ENCODE measurements around the gene CCDC51.

CCDC51 gene

GRCh38 chr3:48432411-48433371, 7.2 kb downstream of the CCDC51 start:
- Histone ChIP-seq H3K36me3 (ENCODE audit: control insufficient read depth, insufficient read depth, low read length) (peaks cover 32% of the 10 kb centered on the region), H3K4me1 (ENCODE audit: control insufficient read depth, insufficient read depth, low read length) (peaks cover 29% of the 10 kb centered on the region), H3K4me3 (ENCODE audit: low read depth, low read length) (no peak overlapping the region), H3K9me3 (ENCODE audit: control insufficient read depth, insufficient read depth, low read depth, low read length) (no peaks in the 10 kb centered on the region), H3K9ac (ENCODE audit: low read length) (no peak overlapping the region), H3K27ac (ENCODE audit: low read depth, low read length) (peak overlapping the region; percentile 4; the same call in 1 of the 2 replicates), H3K27me3 (ENCODE audit: control insufficient read depth, insufficient read depth, low read length) (no peaks in the 10 kb centered on the region)

- Histone ChIP-seq H3K9ac (ENCODE audit: low read length) (no peak overlapping the region), H3K4me1 (ENCODE audit: control insufficient read depth, insufficient read depth, low read length) (peaks cover 36% of the 10 kb centered on the region), H3K36me3 (ENCODE audit: control insufficient read depth, insufficient read depth, low read length) (peaks cover 32% of the 10 kb centered on the region), H3K4me3 (ENCODE audit: low read depth, low read length) (no peak overlapping the region), H3K9me3 (ENCODE audit: control insufficient read depth, insufficient read depth, low read depth, low read length) (no peaks in the 10 kb centered on the region), H3K27ac (ENCODE audit: low read depth, low read length) (no peak overlapping the region), H3K27me3 (ENCODE audit: control insufficient read depth, insufficient read depth, low read length) (no peaks in the 10 kb centered on the region)
Observed at GRCh38 chr3:48431224-48432029, 8.5 kb downstream of the CCDC51 start.

- Histone ChIP-seq H3K27me3 (ENCODE audit: control insufficient read depth, insufficient read depth, low read length) (no peaks in the 10 kb centered on the region), H3K36me3 (ENCODE audit: control insufficient read depth, insufficient read depth, low read length) (peaks cover 34% of the 10 kb centered on the region), H3K4me3 (ENCODE audit: low read depth, low read length) (peak overlapping the region; percentile 94; the same call in 1 of the 2 replicates), H3K27ac (ENCODE audit: low read depth, low read length) (no peak overlapping the region), H3K4me1 (ENCODE audit: control insufficient read depth, insufficient read depth, low read length) (peaks cover 40% of the 10 kb centered on the region), H3K9ac (ENCODE audit: low read length) (peak overlapping the region; percentile 88), H3K9me3 (ENCODE audit: control insufficient read depth, insufficient read depth, low read depth, low read length) (no peaks in the 10 kb centered on the region)
Observed at GRCh38 chr3:48430708-48431101, 9.2 kb downstream of the CCDC51 start.

GRCh38 chr3:48429960-48430707, 9.8 kb downstream of the CCDC51 start, which contains the start of gene PLXNB1:
Gene PLXNB1, minus strand, starts transcription at chr3:48430086. Its CDS starts 5,475 bp downstream, at chr3:48424611.
- peak within 1 kb of the TSS; percentile 62 for H3K27ac ChIP-seq (ENCODE audit: low read depth, low read length)
- H3K4me1 ChIP-seq (ENCODE audit: control insufficient read depth, insufficient read depth, low read length), result peaks cover 45% of the 10 kb centered on the region

GRCh38 chr3:48429317-48429959, 10.5 kb downstream of the CCDC51 start:
- peak overlapping the region; percentile 94 for H3K4me3 ChIP-seq (ENCODE audit: low read depth, low read length)
- no peaks in the 10 kb centered on the region for H3K27me3 ChIP-seq (ENCODE audit: control insufficient read depth, insufficient read depth, low read length)
- no peaks in the 10 kb centered on the region for H3K9me3 ChIP-seq (ENCODE audit: control insufficient read depth, insufficient read depth, low read depth, low read length)
- H3K4me1 ChIP-seq (ENCODE audit: control insufficient read depth, insufficient read depth, low read length), result peaks cover 51% of the 10 kb centered on the region
- H3K9ac ChIP-seq (ENCODE audit: low read length), result peak overlapping the region; percentile 88
- H3K27ac ChIP-seq (ENCODE audit: low read depth, low read length), result peak overlapping the region; percentile 62
- H3K36me3 ChIP-seq (ENCODE audit: control insufficient read depth, insufficient read depth, low read length), result peaks cover 37% of the 10 kb centered on the region

More at GRCh38 chr3:48429960-48430707, 9.8 kb downstream of the CCDC51 start, which contains the start of gene PLXNB1:
- Histone ChIP-seq H3K36me3 (ENCODE audit: control insufficient read depth, insufficient read depth, low read length) (peaks cover 34% of the 10 kb centered on the region), H3K4me3 (ENCODE audit: low read depth, low read length) (peak within 1 kb of the TSS; percentile 94), H3K9me3 (ENCODE audit: control insufficient read depth, insufficient read depth, low read depth, low read length) (no peaks in the 10 kb centered on the region), H3K9ac (ENCODE audit: low read length) (peak within 1 kb of the TSS; percentile 88), H3K27me3 (ENCODE audit: control insufficient read depth, insufficient read depth, low read length) (no peaks in the 10 kb centered on the region)

GRCh38 chr3:48428572-48429316, 11.2 kb downstream of the CCDC51 start:
- Histone ChIP-seq H3K9ac (ENCODE audit: low read length) (peak overlapping the region; percentile 88), H3K27ac (ENCODE audit: low read depth, low read length) (peak overlapping the region; percentile 50; the same call in 1 of the 2 replicates), H3K4me1 (ENCODE audit: control insufficient read depth, insufficient read depth, low read length) (peaks cover 51% of the 10 kb centered on the region)

GRCh38 chr3:48428088-48428571, 11.8 kb downstream of the CCDC51 start:
- H3K4me3 ChIP-seq (ENCODE audit: low read depth, low read length), result peak overlapping the region; percentile 94
- H3K9me3 ChIP-seq (ENCODE audit: control insufficient read depth, insufficient read depth, low read depth, low read length), result no peaks in the 10 kb centered on the region
- peak overlapping the region; percentile 88 for H3K9ac ChIP-seq (ENCODE audit: low read length)
- peaks cover 50% of the 10 kb centered on the region for H3K4me1 ChIP-seq (ENCODE audit: control insufficient read depth, insufficient read depth, low read length)
- H3K27me3 ChIP-seq (ENCODE audit: control insufficient read depth, insufficient read depth, low read length), result no peaks in the 10 kb centered on the region
- H3K36me3 ChIP-seq (ENCODE audit: control insufficient read depth, insufficient read depth, low read length), result peaks cover 37% of the 10 kb centered on the region
- H3K27ac ChIP-seq (ENCODE audit: low read depth, low read length), result no peak overlapping the region

More at GRCh38 chr3:48428572-48429316, 11.2 kb downstream of the CCDC51 start:
- Histone ChIP-seq H3K9me3 (ENCODE audit: control insufficient read depth, insufficient read depth, low read depth, low read length) (no peaks in the 10 kb centered on the region), H3K27me3 (ENCODE audit: control insufficient read depth, insufficient read depth, low read length) (no peaks in the 10 kb centered on the region), H3K4me3 (ENCODE audit: low read depth, low read length) (peak overlapping the region; percentile 94), H3K36me3 (ENCODE audit: control insufficient read depth, insufficient read depth, low read length) (peaks cover 37% of the 10 kb centered on the region)

GRCh38 chr3:48427630-48427962, 12.3 kb downstream of the CCDC51 start:
- H3K9ac ChIP-seq (ENCODE audit: low read length), result peak overlapping the region; percentile 88
- peaks cover 38% of the 10 kb centered on the region for H3K36me3 ChIP-seq (ENCODE audit: control insufficient read depth, insufficient read depth, low read length)
- peaks cover 44% of the 10 kb centered on the region for H3K4me1 ChIP-seq (ENCODE audit: control insufficient read depth, insufficient read depth, low read length)
- no peaks in the 10 kb centered on the region for H3K9me3 ChIP-seq (ENCODE audit: control insufficient read depth, insufficient read depth, low read depth, low read length)
- H3K27me3 ChIP-seq (ENCODE audit: control insufficient read depth, insufficient read depth, low read length), result no peaks in the 10 kb centered on the region
- H3K4me3 ChIP-seq (ENCODE audit: low read depth, low read length), result peak overlapping the region; percentile 94
- no peak overlapping the region for H3K27ac ChIP-seq (ENCODE audit: low read depth, low read length)

- Histone ChIP-seq H3K4me3 (ENCODE audit: low read depth, low read length) (0 out of 2 replicates have a peak overlapping the region, but pooled peaks have one; percentile 94), H3K36me3 (ENCODE audit: control insufficient read depth, insufficient read depth, low read length) (peaks cover 36% of the 10 kb centered on the region), H3K27ac (ENCODE audit: low read depth, low read length) (no peak overlapping the region), H3K27me3 (ENCODE audit: control insufficient read depth, insufficient read depth, low read length) (no peaks in the 10 kb centered on the region), H3K9ac (ENCODE audit: low read length) (no peak overlapping the region), H3K9me3 (ENCODE audit: control insufficient read depth, insufficient read depth, low read depth, low read length) (no peaks in the 10 kb centered on the region), H3K4me1 (ENCODE audit: control insufficient read depth, insufficient read depth, low read length) (peaks cover 40% of the 10 kb centered on the region)
Observed at GRCh38 chr3:48426944-48427629, 12.8 kb downstream of the CCDC51 start.
